Measurements from ENCODE around the gene ALDH6A1.
A peak's percentile ranks its signal among the peaks of the same experiment; 100 is the strongest.
"Not testable (repeated sequence)": the region's sequence is repeated elsewhere in the genome, so short reads cannot be mapped to it uniquely, and the experiment has no call there.

ALDH6A1 gene

DNA sequence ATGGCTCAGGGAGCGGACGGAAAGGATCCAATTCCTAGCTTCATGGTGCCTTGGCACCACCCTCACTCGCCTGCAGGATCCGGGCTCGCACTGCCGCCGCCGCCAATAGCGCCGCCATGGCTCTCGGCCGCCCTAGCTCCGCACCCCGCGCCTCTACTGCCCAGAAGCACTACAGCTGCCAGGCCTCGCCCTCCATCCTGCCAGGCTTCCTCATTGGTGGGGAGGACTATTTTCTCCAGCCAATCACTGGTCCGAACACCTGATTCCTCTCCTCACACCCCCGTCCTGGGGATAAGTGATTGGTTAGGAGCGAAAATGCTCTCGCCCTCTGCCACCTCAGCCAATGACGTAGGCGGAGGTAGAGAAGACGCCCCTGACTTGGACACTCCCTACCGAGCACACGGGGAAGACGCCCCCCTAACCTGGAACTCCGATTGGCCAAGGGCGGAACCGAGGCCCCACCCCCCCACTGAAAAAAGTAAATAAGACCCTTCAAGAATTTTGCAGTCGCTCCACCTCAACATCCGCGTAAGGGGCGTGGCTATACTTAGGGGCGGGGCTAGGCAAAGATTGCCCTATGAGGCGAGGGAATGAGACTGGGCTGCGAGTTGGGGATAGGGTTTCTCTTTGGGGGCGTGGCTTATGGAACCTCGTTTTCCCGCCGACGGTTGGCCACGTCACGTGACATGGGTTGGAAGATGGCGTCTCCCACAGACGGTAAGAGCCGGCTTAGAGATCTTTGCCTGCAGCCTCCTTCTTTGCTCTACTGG, at the start of gene ALDH6A1, which contains the start of gene LIN52:
ALDH6A1 (minus strand) TSS at position 177 of the 770 bp plus-strand sequence; CDS start at position 118, 59 bp downstream.
LIN52 (plus strand) TSS at position 680 of the 770 bp plus-strand sequence; CDS start at position 699, 19 bp downstream.
- DNase-seq (ENCODE audit: low read depth, low spot score), result peak; percentile 100

DNA sequence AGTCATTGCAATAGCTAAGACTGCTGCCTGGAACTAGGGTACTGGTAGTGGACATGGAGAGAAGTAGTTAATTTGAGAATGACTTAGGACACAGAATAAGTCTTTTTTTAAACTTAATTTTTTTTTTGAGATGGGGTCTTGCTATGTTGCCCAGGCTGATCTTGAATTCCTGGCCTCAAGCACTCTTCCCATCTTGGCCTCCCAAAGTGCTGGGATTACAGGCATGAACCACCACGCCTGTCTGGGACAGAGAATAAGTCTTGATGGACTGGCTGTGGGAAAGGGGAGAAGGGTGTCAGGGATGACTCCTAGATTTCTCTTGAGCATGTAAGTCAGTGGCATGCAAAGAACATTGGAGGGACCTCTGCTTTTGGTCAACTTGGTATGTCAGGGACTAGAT, 43.4 kb upstream of the ALDH6A1 start:
- DNase-seq (ENCODE audit: low read depth, low spot score), result no peak

DNA sequence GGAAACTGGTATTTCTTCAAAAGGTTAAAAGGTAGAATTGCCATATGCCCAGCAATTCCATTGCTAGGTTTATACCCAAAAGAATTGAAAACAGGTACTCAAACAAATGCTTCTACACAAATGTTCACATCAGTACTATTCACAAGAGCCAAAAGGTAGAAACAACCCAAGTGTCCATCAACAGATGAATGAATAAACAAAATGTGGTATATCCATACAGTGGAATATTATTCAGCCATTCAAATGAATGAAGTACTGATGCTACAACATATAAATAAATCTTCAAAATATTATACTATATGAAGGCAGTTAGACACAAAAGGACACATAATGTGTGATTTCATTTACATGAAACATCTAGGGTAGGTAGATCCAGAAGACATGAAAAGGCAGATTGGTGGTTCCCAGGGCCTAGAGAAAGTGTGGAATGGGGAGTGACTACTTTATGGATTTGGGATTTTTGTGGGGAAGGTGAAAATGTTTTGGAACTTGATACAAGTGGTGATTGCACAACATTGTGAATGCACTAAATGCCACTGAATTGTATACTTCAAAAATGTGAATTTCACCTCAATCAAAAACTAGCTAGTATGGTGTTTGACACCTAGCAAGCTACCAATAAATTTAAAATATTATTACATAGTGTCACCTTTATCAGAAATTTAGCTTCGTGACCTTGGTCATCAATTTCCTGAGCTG, 42.2 kb upstream of the ALDH6A1 start:
- DNase-seq (ENCODE audit: low read depth, low spot score), result no peak

DNA sequence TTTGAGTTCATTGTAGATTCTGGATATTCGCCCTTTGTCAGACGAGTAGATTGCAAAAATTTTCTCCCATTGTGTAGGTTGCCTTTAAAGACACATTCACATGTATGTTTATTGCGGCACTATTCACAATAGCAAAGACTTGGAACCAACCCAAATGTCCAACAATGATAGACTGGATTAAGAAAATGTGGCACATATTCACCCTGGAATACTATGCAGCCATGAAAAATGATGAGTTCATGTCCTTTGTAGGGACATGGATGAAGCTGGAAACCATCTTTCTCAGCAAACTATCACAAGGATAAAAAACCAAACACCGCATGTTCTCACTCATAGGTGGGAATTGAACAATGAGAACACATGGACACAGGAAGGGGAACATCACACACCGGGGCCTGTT, 41.2 kb upstream of the ALDH6A1 start:
- not testable (repeated sequence) for DNase-seq (ENCODE audit: low read depth, low spot score)

DNA sequence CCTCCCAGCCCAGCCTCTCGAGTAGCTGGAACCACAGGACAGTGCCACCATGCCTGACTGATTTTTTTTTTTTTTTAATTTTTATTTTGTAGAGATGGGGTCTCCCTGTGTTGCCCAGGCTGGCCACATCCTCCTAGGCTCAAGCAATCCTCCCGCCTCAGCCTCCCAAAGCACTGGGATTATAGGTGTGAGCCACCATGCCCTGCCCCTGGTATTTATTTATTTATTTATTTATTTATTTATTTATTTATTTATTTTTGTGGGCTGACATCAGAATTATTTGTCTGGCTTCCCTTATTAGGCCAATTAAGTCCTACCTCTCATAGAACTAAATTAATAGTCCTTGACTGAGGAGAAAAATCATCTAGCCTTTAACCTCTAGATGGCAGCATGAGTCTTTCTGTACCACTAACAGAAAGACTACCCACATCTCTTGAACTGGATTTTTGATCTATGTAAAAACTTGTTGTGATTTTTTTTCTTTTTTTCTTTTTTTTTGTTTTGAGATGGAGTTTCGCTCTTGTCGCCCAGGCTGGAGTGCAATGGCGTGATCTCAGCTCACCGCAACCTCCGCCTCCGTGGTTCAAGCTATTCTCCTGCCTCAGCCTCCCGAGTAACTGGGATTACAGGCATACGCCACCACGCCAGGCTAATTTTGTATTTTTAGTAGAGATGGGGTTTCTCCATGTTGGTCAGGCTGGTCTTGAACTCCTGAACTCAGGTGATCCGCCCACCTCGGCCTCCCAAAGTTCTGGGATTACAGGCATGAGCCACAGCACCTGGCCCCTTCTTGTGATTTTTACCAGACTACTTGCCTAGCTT, 27.4 kb upstream of the ALDH6A1 start:
- not testable (repeated sequence) for DNase-seq (ENCODE audit: low read depth, low spot score)

DNA sequence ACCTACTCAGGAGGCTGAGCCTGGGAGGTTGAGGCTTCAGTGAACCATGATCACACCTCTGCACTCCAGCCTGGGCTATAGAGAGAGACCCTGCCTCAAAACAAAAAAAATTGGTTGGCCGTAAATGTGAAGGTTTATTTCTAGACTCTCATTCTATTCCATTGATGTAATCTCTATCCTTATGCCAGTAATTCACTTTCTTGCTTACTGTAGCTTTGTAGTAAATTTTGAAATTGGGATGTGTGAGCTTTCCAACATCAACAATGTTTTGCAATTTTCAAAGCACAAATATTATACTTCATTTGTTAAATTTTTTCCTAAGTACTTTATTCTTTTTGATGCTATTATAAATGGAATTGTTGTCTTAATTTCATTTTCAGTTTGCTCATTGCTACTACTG, 25.1 kb upstream of the ALDH6A1 start:
- DNase-seq (ENCODE audit: low read depth, low spot score), result no peak

DNA sequence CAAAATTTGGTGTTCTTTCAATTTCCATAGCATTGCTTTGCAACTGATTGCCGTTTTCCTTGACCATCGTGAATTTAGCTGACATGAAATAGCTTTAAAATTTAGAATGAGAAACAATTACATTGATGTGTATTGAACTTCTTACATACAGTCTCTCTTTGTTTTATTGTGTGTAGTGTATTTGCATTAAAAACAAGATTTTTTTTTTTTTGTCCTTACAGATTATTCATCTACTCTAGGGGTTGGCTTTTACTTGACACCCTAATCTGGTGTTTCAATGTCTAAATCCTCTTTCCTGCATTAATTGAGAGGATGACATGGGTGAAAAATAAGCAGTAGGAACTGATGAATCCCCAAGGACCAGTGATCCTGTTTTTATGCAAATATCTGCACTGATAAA, 21.1 kb upstream of the ALDH6A1 start:
- DNase-seq (ENCODE audit: low read depth, low spot score), result no peak

DNA sequence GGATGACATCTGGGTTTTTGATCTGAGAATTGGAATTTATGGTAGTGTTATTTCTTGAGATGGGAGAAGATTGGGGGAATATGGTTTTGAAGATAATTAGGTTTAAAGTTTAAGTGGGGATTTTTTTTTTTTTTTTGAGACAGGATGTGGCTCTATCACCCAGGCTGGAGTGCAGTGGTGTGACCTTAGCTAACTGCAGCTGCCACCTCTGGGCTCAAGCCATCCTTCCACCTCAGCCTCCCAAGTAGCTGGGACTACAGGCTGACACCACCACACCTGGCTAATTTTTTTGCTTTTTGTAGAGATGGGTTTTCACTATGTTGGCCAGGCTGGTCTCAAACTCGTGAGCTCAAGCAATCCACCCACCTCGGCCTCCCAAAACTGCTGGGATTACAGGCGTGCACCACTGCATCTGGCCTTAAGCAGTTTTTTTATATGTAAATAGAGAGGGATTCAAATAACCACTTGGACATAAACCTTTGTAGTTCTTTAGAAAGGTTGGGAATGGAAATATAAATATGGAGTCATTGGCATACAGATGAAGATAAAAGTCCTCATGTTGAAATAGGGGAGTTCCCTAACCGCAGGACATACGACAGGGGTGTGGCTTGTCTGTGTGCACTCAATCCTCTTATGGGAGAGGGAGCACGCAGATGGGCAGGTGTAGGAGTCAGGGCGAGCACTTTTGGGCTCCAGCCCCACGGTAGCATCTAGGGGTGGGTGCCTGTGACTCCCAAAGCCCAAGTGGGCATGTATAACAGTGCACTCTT, 5.2 kb upstream of the ALDH6A1 start:
- no peak for DNase-seq (ENCODE audit: low read depth, low spot score)

DNA sequence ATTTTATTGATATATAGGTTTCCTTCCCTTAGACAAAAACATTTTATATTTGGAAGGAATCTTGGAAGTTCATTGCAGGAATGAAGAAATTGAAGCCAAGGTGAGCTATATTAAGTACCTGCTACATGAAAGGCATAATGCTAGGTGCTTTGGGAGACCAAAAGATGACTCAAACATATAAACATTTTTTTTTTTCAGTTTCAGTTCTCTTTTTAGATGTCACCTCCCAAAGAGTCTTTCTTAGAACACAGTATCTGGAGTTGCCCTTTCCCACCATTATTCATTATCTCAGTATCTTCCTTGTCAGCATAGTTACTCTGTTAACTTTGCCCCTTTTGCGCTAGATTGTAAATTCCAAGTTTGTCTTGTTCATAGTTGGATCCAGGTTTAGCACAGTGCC, 1.6 kb upstream of the ALDH6A1 start:
- DNase-seq (ENCODE audit: low read depth, low spot score), result no peak

DNA sequence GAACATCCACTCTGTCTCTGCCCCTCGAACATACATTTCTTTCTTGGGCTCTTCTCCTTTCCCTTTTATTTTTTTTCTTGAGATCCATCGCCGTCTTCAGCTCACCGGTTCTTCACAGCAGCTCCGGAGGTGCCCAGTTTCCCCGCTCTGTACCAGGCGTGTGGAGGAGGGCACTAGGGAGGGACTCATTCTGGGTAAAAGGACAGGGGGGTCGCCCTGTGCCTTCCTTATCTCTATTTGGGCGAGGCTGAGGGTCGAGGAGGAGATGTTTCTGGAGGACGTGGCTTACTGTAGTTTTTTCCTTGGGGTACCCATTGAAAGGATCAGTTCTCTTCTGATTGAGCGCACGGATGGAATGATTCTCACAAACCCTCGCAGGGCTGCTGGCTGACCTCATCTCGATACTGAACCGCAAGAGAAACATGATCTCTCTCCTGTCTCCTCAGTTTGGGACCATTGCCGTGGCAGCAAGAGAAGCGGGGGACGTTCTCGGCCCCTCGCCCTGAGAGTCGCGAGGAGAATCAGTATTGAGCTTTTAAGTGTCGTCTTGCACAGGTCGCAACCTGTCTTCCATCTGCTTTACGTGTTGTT, 889 bp upstream of the ALDH6A1 start:
- peak; percentile 70 for DNase-seq (ENCODE audit: low read depth, low spot score)

DNA sequence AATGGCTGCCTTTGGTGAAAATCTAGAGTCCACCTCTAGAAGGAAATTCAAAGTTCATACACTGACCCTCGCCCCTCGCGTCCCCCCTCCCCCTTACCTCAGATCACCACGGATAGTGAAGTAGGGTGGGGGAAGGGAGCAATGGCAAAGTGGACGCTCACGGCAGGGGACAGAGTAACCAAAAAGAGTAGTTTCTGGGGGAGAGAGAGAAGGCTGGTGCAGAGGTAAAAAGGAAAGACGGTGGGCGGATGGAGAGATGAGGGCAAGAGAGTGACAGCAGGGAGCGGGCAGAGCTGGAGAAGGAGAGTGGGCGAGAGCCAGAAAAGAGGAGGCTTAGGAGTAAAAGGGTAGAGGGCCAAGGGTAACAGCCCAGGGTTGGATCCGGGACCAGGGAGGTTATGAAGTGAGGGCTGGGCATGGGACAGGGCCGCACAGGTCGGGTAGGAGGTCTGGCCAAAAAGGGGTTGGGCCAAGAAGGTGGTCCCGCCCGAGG, 423 bp downstream of the ALDH6A1 start:
- DNase-seq (ENCODE audit: low read depth, low spot score), result no peak

DNA sequence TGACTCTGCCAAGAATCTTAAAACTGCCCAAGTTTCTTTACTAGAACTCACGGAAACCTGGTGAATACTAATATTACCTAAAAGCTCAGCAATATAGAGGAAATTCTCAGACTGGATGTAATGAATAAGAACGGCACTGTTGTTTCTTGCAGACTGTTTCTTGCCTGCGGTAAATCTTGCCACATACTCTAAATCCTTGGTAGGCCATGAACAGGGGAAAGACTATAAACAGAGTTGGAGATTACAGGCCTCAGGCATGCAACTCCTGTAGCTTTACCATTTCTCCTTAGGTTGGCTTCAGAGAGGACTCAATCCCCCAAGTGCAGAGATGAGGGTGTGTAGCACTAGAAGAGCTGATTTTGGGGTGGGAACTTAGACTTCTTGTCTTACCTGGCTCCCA, 1.1 kb downstream of the ALDH6A1 start:
- no peak for DNase-seq (ENCODE audit: low read depth, low spot score)

DNA sequence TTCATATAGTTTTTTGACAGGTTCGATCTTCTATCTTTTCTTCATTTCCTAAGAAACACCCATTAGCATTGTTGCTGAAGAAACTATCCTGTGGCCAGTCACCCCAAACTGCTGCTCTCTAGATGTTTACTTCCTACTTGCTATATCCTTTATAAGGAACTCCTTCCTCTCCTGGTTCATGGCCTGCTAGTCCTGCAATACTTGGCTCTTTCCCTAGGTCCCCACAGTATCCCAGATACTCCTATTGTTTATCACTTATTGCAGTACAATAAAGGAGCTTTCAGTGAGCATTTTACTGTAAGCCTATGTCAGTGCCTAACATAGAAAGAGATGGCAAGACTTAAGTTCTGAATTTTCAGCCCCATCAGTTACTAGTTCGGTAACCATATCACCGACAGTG, 2.8 kb downstream of the ALDH6A1 start:
- no peak for DNase-seq (ENCODE audit: low read depth, low spot score)

DNA sequence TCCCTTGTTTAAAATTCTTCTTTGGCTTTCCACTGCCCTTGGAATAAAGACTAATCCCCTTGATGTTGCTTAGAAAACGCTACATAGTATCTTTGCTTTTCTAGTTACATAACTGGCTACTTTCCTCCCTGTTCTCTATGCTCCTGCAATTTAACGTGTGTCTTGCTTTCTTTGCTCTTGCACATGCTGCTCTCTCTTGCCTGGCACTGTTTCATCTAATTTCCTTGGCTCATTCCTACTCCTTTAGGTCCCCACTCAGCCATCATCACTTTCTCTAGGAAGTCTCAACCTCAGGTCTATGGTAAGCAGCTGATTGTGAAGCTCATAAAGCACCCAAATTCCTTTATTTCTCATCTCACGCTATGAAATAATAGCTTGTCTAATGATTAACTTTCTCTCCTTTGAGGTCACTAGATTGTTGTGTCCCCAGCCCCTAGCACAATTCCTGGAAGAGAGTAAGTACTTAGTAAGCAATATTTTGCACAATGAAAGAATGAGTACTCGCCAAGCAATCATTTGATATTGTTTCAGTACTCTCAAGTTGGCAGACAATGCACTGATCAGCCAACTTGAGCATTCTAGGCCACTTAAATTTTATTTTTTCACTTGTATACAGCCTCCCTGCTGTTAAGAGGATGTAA, 3.3 kb downstream of the ALDH6A1 start:
- DNase-seq (ENCODE audit: low read depth, low spot score), result no peak

DNA sequence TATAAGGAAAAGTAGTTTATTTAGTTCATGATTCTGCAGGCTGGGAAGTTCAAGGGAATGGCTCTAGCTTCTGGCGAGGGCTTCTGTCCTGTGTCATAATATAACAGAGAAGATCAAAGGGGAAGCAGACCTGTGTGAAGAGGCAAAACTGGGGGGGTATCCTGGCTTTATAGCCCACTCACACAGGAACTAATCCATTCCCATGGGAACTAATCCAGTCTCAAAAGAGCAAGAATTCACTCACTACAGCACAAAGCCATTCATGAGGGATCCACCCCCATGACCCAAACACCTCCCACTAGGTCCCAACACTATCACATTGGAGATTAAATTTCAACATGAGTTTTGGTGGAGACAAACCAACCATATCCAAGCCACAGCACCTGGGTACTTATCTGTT, 6.9 kb downstream of the ALDH6A1 start:
- no peak for DNase-seq (ENCODE audit: low read depth, low spot score)

DNA sequence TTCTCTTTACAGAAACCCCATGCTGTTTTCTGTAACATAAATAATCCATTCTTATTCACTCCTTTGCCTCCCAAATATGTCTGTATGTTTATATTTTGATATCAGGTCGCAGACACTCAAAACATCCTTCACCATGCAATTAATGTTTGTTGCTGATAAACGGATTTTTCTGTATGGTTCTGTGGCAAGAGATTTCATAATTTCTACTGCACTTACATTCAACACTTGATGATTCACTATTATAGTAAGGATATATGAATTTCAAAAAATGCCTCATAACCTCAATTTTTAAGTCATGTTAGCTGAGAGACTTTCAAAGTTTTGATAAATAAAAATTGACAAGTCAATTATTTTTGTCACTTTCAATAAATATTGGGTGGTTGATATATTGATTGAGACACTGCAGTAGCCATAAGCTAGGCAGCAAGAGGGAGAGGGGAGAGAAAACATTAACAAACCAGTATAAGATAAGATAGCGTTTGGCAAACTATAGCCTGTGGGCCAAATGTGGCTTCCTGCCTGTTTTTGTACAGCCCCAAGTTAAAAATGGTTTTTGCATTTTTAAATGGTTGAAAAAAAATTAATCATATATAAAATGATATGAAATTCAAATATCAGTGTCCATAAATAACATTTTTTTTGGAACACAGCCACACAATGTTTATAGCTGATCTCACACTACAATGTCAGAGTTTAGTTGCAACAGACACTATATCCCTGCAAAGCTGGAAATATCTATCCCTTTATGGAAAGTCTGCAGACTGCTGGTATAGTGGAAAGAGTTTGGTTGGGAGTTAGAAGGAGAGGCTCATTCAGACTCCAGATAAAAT, 18.3 kb downstream of the ALDH6A1 start:
- no peak for DNase-seq (ENCODE audit: low read depth, low spot score)

DNA sequence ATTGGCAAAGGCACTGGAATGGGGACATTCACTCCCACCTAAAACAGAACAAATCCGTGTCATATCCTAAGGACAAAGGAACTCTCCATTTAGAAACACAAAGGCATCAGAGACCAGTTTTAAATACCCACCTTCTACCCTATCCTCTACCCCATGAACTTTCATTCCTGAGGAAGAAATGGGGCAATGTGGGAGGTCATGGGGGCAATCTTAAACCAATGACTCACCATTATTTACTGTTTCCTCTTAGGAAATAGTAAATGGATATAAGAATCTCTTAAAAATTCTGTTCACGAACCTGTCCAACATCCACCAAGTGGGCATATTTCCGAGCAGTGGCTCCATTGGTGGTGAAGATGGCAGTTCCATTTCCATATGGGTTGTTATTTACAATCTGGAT, 19.4 kb downstream of the ALDH6A1 start:
- no peak for DNase-seq (ENCODE audit: low read depth, low spot score)

DNA sequence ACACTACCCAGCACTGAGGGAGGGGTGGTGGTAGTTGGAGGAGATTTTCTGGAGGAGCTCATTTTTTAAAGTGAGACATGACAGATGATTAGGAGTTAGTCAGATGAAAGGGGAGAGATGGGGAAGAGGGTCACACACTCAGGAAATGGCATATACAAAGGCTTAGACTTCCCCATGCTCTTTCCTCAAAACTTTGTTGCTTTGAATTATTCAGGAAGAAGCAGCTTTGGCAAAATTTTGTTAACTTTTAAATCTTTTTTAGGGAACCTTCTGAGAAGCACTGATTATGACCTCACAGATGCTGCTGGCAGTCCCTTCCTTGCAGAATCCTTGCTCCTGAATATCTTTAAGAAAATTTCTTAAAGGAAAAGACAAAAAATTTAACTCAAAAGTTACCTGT, 19.8 kb downstream of the ALDH6A1 start:
- DNase-seq (ENCODE audit: low read depth, low spot score), result no peak

DNA sequence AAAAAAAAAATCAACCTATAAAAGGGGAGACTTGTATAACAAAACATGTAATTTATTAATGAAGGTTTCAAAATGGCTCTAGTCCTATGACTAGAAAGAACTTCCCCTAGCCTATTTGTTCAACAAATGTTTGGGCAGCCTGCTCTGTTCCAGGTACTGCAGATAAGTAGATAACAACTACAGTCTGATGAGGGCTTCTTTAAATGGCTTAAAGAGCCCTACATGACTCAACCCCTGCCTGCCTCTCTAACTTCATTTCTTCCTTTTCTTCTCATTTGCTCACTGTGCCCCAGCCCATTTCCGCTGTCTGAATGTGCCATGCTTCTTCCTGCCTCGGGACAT, 21.5 kb downstream of the ALDH6A1 start:
- no peak for DNase-seq (ENCODE audit: low read depth, low spot score)
